Left ventricle myocardium inferior (tissue), 1 donor: ENCODE data around the gene SLC4A1AP. TPM values are rescaled to one million over a fixed set of nuclear protein-coding genes. Genes with fewer than 3 reads are reported as not detected.

ENCODE experiments used
- DNase-seq: peaks from one replicate; pipeline ENCODE4 v3.0.0-alpha.2; 2020
- H3K27ac ChIP-seq: fragments of 200-600 bp; replicated peaks from 2 replicates; pipeline ENCODE4 v1.8.0; 2021
- H3K27me3 ChIP-seq: fragments of 200-600 bp; 2 replicates; pipeline ENCODE4 v1.8.0; 2021; ENCODE audit warnings: low read depth
- H3K36me3 ChIP-seq: fragments of 200-600 bp; 2 replicates; pipeline ENCODE4 v1.8.0; 2021
- H3K4me1 ChIP-seq: fragments of 200-600 bp; 2 replicates; pipeline ENCODE4 v1.8.0; 2021
- H3K4me3 ChIP-seq: fragments of 200-600 bp; 2 replicates; pipeline ENCODE4 v1.8.0; 2021; ENCODE audit warnings: mild to moderate bottlenecking, moderate library complexity
- H3K9me3 ChIP-seq: fragments of 200-600 bp; replicated peaks from 2 replicates; pipeline ENCODE4 v1.8.0; 2021
- intact Hi-C: fragments of 100-400 bp; cut with micrococcal nuclease; formaldehyde crosslinking; loops from one replicate; pipeline ENCODE4 v1.11.0; 2022
- total RNA-seq: library from RNA; stranded (reverse); fragmentation: NEBNext Ultra II Directional; extraction: Animal tissue kit (Norgen Biotek cat#: 25700); gene quantifications from one replicate; pipeline ENCODE4 v1.2.1, GENCODE V29; 2021
- TF ChIP-seq, protein P1 (sequence below): fragments of 200-600 bp; IDR thresholded peaks from 2 replicates; pipeline ENCODE4 v1.8.0; 2021; ENCODE audit warnings: antibody characterized with exemption, mild to moderate bottlenecking, borderline replicate concordance
- donor health status: DM: no; HTN: yes; CAD: no; lungs with severe emphysema.

The SLC4A1AP gene
- total RNA-seq, 1 donor from 2014 or later: 21.3 TPM

DNA sequence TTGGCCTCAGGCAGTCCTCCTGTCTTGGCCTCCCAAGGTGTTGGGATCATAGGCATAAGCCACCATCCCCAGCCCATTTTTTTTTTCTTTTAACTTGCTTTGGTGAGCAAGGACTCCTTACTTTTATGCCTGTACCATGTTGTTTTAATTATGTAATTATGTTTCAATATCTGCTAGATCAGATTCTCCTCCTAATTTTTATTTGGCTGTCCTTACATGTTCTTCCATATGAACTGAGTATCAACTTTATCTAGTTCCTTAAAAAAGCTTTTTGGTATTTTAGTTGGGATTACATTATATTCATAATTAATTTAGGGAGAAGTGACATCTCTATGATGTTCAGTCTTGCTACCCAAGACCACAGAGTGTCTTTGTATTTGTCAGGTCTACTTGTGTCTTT lies 18.5 kb upstream of the SLC4A1AP start:
- Histone ChIP-seq H3K4me1 (no peaks in the 10 kb centered on the region), H3K36me3 (peaks cover 83% of the 10 kb centered on the region), H3K9me3 (no peaks in the 10 kb centered on the region), H3K4me3 (no peak overlapping the region), H3K27me3 (no peaks in the 10 kb centered on the region), H3K27ac (no peak overlapping the region)
- TF ChIP-seq, protein P1, sequence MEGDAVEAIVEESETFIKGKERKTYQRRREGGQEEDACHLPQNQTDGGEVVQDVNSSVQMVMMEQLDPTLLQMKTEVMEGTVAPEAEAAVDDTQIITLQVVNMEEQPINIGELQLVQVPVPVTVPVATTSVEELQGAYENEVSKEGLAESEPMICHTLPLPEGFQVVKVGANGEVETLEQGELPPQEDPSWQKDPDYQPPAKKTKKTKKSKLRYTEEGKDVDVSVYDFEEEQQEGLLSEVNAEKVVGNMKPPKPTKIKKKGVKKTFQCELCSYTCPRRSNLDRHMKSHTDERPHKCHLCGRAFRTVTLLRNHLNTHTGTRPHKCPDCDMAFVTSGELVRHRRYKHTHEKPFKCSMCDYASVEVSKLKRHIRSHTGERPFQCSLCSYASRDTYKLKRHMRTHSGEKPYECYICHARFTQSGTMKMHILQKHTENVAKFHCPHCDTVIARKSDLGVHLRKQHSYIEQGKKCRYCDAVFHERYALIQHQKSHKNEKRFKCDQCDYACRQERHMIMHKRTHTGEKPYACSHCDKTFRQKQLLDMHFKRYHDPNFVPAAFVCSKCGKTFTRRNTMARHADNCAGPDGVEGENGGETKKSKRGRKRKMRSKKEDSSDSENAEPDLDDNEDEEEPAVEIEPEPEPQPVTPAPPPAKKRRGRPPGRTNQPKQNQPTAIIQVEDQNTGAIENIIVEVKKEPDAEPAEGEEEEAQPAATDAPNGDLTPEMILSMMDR: no peak
- no peak for DNase-seq
- intact Hi-C loops: no loop called here

DNA sequence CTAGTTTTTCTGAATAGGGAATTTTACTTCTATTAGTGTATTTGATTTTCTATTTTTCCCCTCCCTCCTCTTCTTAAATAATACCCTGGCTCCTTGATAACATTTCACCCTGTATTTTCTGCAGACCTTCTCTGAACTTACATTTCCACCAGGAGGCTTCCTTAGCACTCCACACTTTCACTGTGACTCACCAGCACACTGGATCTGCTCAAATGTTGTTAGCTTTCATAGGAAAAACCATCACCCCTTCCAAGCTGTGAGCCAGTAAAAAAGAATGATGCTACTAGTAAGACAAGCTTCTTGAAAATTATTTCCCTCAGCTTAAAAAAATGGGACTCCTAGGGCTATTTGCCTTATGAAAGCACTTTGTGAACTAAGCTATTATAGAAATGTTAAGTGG lies 16.4 kb upstream of the SLC4A1AP start:
- no peaks in the 10 kb centered on the region for H3K9me3 ChIP-seq
- no peak overlapping the region for H3K4me3 ChIP-seq
- peaks cover 83% of the 10 kb centered on the region for H3K36me3 ChIP-seq
- no peaks in the 10 kb centered on the region for H3K4me1 ChIP-seq
- no peak for DNase-seq
- intact Hi-C loops: no loop called here
- no peaks in the 10 kb centered on the region for H3K27me3 ChIP-seq
- H3K27ac ChIP-seq: no peak overlapping the region
- TF ChIP-seq, protein P1: no peak

DNA sequence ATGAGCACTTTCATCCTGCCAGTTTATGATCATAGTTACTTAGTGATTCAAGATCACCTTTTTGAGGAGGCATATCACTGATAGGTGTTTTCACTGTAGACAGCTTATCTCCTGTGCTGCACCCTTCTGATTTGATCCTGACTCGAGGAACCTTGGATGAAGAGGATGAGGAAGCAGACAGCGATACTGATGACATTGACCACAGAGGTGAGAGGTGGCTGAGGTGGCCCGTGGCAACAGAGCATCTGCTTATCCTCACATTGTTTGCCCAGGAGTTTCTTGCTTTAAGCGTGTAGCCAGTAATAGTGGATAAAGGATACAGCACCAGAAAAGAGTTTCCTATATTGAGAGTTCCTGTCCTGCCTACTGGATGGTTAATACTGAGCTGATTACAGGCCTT lies 16.0 kb upstream of the SLC4A1AP start:
- no peak for DNase-seq
- no peak overlapping the region for H3K27ac ChIP-seq
- H3K4me1 ChIP-seq: no peaks in the 10 kb centered on the region
- no peak overlapping the region for H3K4me3 ChIP-seq
- intact Hi-C loops: no loop called here
- no peaks in the 10 kb centered on the region for H3K27me3 ChIP-seq
- TF ChIP-seq, protein P1: no peak
- H3K9me3 ChIP-seq: no peaks in the 10 kb centered on the region
- H3K36me3 ChIP-seq: peaks cover 84% of the 10 kb centered on the region

DNA sequence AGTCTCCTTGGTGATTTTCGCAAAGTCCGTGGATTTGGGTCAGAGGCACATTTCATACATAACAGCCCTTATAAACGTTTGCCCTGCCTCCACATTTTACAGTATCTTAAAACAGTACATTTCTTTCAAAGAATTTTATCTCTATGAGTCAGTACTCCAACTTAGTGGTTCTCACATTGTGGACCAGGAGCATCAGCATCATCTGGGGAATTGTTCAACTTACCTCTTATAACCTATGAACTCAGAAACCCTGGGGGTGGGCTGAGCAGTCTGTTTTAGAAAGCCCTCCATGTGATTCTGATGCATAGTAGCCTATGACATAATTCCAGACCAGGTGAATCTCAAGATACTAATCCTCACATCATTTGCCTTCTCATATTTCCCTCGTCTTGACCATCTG lies 12.6 kb upstream of the SLC4A1AP start:
- peaks cover 92% of the 10 kb centered on the region for H3K36me3 ChIP-seq
- TF ChIP-seq, protein P1: no peak
- H3K4me3 ChIP-seq: no peak overlapping the region
- H3K4me1 ChIP-seq: no peaks in the 10 kb centered on the region
- DNase-seq: no peak
- H3K9me3 ChIP-seq: no peaks in the 10 kb centered on the region
- H3K27me3 ChIP-seq: no peaks in the 10 kb centered on the region
- no peak overlapping the region for H3K27ac ChIP-seq
- intact Hi-C loops: no loop called here

DNA sequence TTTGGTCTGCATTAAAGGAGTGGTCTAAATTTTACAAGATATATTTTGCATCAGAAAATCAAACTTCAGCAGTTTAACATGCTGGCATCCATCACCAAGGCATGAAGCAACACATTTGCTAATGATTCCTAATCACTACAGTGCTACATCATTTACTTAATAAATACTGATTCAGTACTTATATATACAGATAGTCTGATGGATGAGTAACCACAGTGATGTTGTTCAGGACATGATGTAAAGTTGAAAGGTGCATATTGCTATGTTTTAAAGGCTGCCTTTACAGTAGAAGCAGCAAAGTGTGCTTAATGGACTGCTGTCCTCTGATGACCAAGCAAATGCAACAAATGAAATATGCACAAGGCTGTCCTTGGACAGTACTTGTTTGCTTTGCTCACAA lies 11.3 kb upstream of the SLC4A1AP start:
- Histone ChIP-seq H3K27ac (no peak overlapping the region), H3K4me1 (no peaks in the 10 kb centered on the region), H3K9me3 (no peaks in the 10 kb centered on the region), H3K4me3 (no peak overlapping the region), H3K36me3 (peaks cover 99% of the 10 kb centered on the region), H3K27me3 (no peaks in the 10 kb centered on the region)
- TF ChIP-seq, protein P1: no peak
- intact Hi-C loops: no loop called here
- DNase-seq: no peak

DNA sequence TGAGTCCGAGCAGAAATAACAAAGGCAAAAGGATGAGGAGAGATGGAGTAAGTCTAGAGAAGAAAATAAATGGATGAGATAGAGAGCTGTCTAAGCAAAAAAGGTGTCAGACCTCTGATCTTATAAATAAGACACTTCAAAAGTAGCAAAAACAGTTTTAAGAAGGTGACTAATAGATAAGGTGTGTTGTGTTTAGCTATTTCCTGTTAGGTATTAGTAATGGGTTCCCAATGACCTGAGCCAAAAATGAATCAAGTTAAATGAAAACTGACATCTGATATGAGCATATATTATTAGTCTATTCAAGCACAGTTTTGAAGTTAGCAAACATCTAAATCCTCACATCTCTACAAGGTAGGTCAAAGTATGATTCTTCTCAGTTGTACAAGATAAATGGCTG lies 10.9 kb upstream of the SLC4A1AP start:
- DNase-seq: no peak
- H3K27me3 ChIP-seq: no peaks in the 10 kb centered on the region
- H3K27ac ChIP-seq: no peak overlapping the region
- H3K36me3 ChIP-seq: peaks cover 99% of the 10 kb centered on the region
- H3K4me1 ChIP-seq: no peaks in the 10 kb centered on the region
- intact Hi-C loops: no loop called here
- TF ChIP-seq, protein P1: no peak
- no peak overlapping the region for H3K4me3 ChIP-seq
- H3K9me3 ChIP-seq: no peaks in the 10 kb centered on the region
